OCI-LY3 (cell line): ENCODE results near the gene C1QTNF5.
"Not testable (repeated sequence)": the region's sequence is repeated elsewhere in the genome, so short reads cannot be mapped to it uniquely, and the experiment has no call there.

Experiments
- H2AFZ ChIP-seq: fragments of 200-600, 300-600 bp; shearing (Covaris generic); 2 replicates; pipeline ENCODE4 v1.6.0; 2014; ENCODE audit warnings: antibody characterized with exemption, low read depth, low read length
- H3K27ac ChIP-seq: fragments of 200-600, 300-600 bp; sonication (generic); 2 replicates; pipeline ENCODE4 v1.5.1; 2014; ENCODE audit warnings: mild to moderate bottlenecking, low read length, moderate library complexity, mixed read lengths
- H3K27me3 ChIP-seq: fragments of 200-600, 300-600 bp; sonication (generic); 2 replicates; pipeline ENCODE4 v1.6.1; 2014; ENCODE audit warnings: low read depth, low read length, mixed read lengths
- H3K36me3 ChIP-seq: fragments of 200-600, 300-600 bp; sonication (generic); replicated peaks from 2 replicates; pipeline ENCODE3; 2014; ENCODE audit warnings: low read depth, low read length, mixed read lengths
- H3K4me1 ChIP-seq: fragments of 300-600, 200-600 bp; sonication (generic); 2 replicates; pipeline ENCODE4 v1.6.1; 2014; ENCODE audit warnings: low read length, mixed read lengths
- H3K4me2 ChIP-seq: fragments of 200-600, 300-600 bp; sonication (generic); 2 replicates; pipeline ENCODE4 v1.6.1; 2014; ENCODE audit warnings: low read length, mixed read lengths
- H3K4me3 ChIP-seq: fragments of 300-600, 200-600 bp; sonication (generic); 2 replicates; pipeline ENCODE4 v1.5.1; 2014; ENCODE audit warnings: antibody characterized with exemption, mild to moderate bottlenecking, low read length, moderate library complexity
- H3K79me2 ChIP-seq: fragments of 300-600, 200-600 bp; shearing (Covaris generic); 2 replicates; pipeline ENCODE4 v1.6.1; 2014; ENCODE audit warnings: mild to moderate bottlenecking, low read length, mixed read lengths
- H3K9ac ChIP-seq: fragments of 300-600, 200-600 bp; shearing (Covaris generic); 2 replicates; pipeline ENCODE4 v1.6.0; 2014; ENCODE audit warnings: mild to moderate bottlenecking, low read length, moderate library complexity
- H3K9me3 ChIP-seq: fragments of 200-600, 300-600 bp; shearing (Covaris generic); 2 replicates; pipeline ENCODE4 v1.6.1; 2014; ENCODE audit warnings: low read length, mixed read lengths; ENCODE audit not compliant: insufficient read depth
- H4K20me1 ChIP-seq: fragments of 200-600, 300-600 bp; sonication (generic); 2 replicates; pipeline ENCODE4 v1.6.1; 2016; ENCODE audit warnings: low read length, mixed read lengths; ENCODE audit not compliant: insufficient read depth
- CTCF ChIP-seq: fragments of 200-600, 300-600 bp; sonication (generic); IDR thresholded peaks from 2 replicates; pipeline ENCODE4 v1.5.1; 2014; ENCODE audit warnings: antibody characterized with exemption, low read length, low read depth
- EZH2phosphoT487 ChIP-seq: fragments of 200-600 bp; shearing (Covaris generic); IDR thresholded peaks from 2 replicates; pipeline ENCODE4 v1.6.1; 2018; ENCODE audit warnings: antibody characterized with exemption, mixed run types, low read depth

Gene C1QTNF5

GRCh38 chr11:119340335-119341221, at the start of gene C1QTNF5:
TSS of gene C1QTNF5 (minus strand) at chr11:119340883. CDS start at chr11:119340397, 486 bp downstream.
- TF ChIP-seq EZH2phosphoT487 = no peak
- TF ChIP-seq CTCF = no peak
- Histone ChIP-seq H3K27me3 (peaks cover 4% of the 10 kb centered on the region; the same call in 1 of the 2 replicates), H4K20me1 (no peaks in the 10 kb centered on the region; the same call in 1 of the 2 replicates), H3K79me2 (peaks cover 16% of the 10 kb centered on the region), H3K9ac (no peak within 1 kb of the TSS), H3K4me1 (peaks cover 7% of the 10 kb centered on the region), H3K4me3 (no peak within 1 kb of the TSS), H3K4me2 (no peak within 1 kb of the TSS), H3K36me3 (peaks cover 9% of the 10 kb centered on the region), H2AFZ (no peak within 1 kb of the TSS), H3K9me3 (no peaks in the 10 kb centered on the region), H3K27ac (no peak within 1 kb of the TSS)

GRCh38 chr11:119389611-119390254, 49.0 kb upstream of the C1QTNF5 start:
- Histone ChIP-seq H3K27me3 (no peaks in the 10 kb centered on the region), H3K79me2 (no peaks in the 10 kb centered on the region), H3K4me2 (no peak overlapping the region), H3K9ac (no peak overlapping the region), H3K4me3 (no peak overlapping the region), H4K20me1 (no peaks in the 10 kb centered on the region), H3K27ac (no peak overlapping the region), H3K36me3 (no peaks in the 10 kb centered on the region), H2AFZ (no peak overlapping the region), H3K4me1 (no peaks in the 10 kb centered on the region), H3K9me3 (no peaks in the 10 kb centered on the region)
- TF ChIP-seq CTCF = peak; percentile 17; the same call in 1 of the 2 replicates
- TF ChIP-seq EZH2phosphoT487 = no peak

GRCh38 chr11:119388103-119388502, 47.4 kb upstream of the C1QTNF5 start:
- Histone ChIP-seq H3K9ac (no peak overlapping the region), H3K4me3 (no peak overlapping the region), H3K79me2 (no peaks in the 10 kb centered on the region), H4K20me1 (no peaks in the 10 kb centered on the region), H3K4me2 (no peak overlapping the region), H2AFZ (no peak overlapping the region), H3K27me3 (no peaks in the 10 kb centered on the region), H3K4me1 (no peaks in the 10 kb centered on the region), H3K36me3 (no peaks in the 10 kb centered on the region), H3K9me3 (no peaks in the 10 kb centered on the region), H3K27ac (no peak overlapping the region)
- TF ChIP-seq CTCF = no peak
- TF ChIP-seq EZH2phosphoT487 = no peak

GRCh38 chr11:119384332-119384731, 43.6 kb upstream of the C1QTNF5 start:
- Histone ChIP-seq H3K4me2 (no peak overlapping the region), H3K79me2 (no peaks in the 10 kb centered on the region)

GRCh38 chr11:119382513-119382912, 41.8 kb upstream of the C1QTNF5 start:
- not testable (repeated sequence) for H2AFZ ChIP-seq, H3K36me3 ChIP-seq, H3K27me3 ChIP-seq, H3K9me3 ChIP-seq, H3K9ac ChIP-seq, H4K20me1 ChIP-seq, H3K79me2 ChIP-seq, H3K4me1 ChIP-seq, H3K27ac ChIP-seq
- Histone ChIP-seq H3K4me3 (peak overlapping the region; percentile 82), H3K4me2 (peak overlapping the region; percentile 88)

More at GRCh38 chr11:119384332-119384731, 43.6 kb upstream of the C1QTNF5 start:
- Histone ChIP-seq H3K9me3 (no peaks in the 10 kb centered on the region), H4K20me1 (no peaks in the 10 kb centered on the region), H3K9ac (no peak overlapping the region), H2AFZ (no peak overlapping the region), H3K27ac (no peak overlapping the region), H3K36me3 (no peaks in the 10 kb centered on the region), H3K4me3 (no peak overlapping the region), H3K4me1 (peaks cover 10% of the 10 kb centered on the region; the same call in 1 of the 2 replicates), H3K27me3 (0 out of 2 replicates have a peak, but pooled peaks cover 6% of the 10 kb centered on the region)
- TF ChIP-seq EZH2phosphoT487 (no peak), CTCF (no peak)
